Ascending aorta (tissue), 2 donors: ENCODE measurements around the gene FOXP1. TPM values are rescaled to one million over a fixed set of nuclear protein-coding genes. Genes with fewer than 3 reads are reported as not detected.

Source experiments
- DNase-seq, 2 donors: peaks; one replicate each; pipeline ENCODE4 v3.0.0-alpha.2; 2019; ENCODE audit warnings: low spot score in 2 of 2
- H3K27ac ChIP-seq, 2 donors: fragments of 200-600 bp; sonication (generic); one replicate each; pipeline ENCODE4 v1.5.1; 2016 to 2017; ENCODE audit warnings: mild to moderate bottlenecking in 1 of 2
- H3K27me3 ChIP-seq: fragments of 200-600 bp; sonication (generic); one replicate; pipeline ENCODE4 v1.5.1; 2017
- H3K36me3 ChIP-seq, 2 donors: fragments of 200-600 bp; sonication (generic); one replicate each; pipeline ENCODE4 v1.5.1; 2016
- H3K4me1 ChIP-seq, 2 donors: fragments of 200-600 bp; sonication (generic); one replicate each; pipeline ENCODE4 v1.5.1; 2016 to 2017; ENCODE audit warnings: mild to moderate bottlenecking in 1 of 2
- H3K4me3 ChIP-seq, 2 donors: fragments of 200-600 bp; sonication (generic); one replicate each; pipeline ENCODE4 v1.5.1; 2016 to 2017; ENCODE audit warnings: mild to moderate bottlenecking in 1 of 2
- H3K9me3 ChIP-seq, 2 donors: fragments of 200-600 bp; sonication (generic); one replicate each; pipeline ENCODE4 v1.5.1; 2016
- intact Hi-C: fragments of 100-400 bp; cut with DNase I; formaldehyde crosslinking; loops from one replicate; pipeline ENCODE4 v1.15.1; 2023
- total RNA-seq: library from RNA; depleted of rRNA; stranded (reverse); fragments of >200 nt; gene quantifications from one replicate; pipeline ENCODE4 v1.1.0, GENCODE V29; 2016
- TF ChIP-seq, protein P1 (sequence below), 3 experiments: fragments of 200-600 bp in 2 of 3; fragments of 450-650 bp in 1 of 3; sonication (generic) in 2 of 3; IDR thresholded peaks; one replicate each; pipeline ENCODE4 v1.5.1; 2016 to 2019; ENCODE audit warnings: antibody characterized with exemption in 3 of 3, mild to moderate bottlenecking in 1 of 3, moderate library complexity in 1 of 3

FOXP1 gene
- total RNA-seq, 1 donor from 2014 or later, result 171 TPM

DNA sequence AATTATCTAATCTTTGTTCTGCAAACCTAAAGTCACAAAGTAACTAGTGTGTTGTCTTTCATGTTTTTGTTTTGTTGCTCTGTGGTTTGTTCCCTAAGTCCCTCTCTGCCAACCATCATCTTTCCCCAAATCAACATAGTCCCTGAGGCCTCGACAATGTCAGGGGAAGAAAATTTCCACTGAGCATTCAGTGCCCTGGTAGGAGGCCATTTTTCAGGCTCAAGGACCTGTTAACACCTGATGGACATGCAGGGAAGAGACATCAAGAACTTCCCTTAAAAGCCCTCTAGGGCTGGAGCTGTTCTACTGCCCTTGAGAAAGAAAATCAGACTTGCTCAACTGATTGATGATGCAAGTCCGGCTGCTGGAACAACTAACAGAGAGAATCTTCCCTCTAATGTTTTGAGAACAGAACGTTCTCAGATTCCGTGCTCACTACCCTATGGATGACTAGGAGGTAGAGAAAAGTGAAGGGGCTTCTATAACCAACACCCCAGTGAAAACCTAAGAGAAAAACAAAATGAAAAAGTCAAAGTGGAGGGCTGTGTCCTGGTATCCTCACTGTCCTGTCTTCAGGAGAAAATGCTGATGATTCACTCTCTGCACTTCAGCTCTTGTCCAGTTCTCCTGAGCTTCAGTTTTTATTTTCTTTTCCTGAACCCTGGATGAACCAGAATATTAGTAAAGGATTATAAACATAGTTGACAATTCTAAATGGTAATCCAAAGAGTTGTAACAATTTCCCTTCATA lies 373.1 kb downstream of the FOXP1 start:
- Histone ChIP-seq H3K27ac (peak overlapping the region; percentile 70 to 84), H3K36me3 (no peaks in the 10 kb centered on the region), H3K4me1 (peaks cover 12 to 45% of the 10 kb centered on the region in 2 donors), H3K27me3 (no peaks in the 10 kb centered on the region), H3K4me3 (peak overlapping the region in 1 of 2 donors; percentile 3), H3K9me3 (no peaks in the 10 kb centered on the region)
- TF ChIP-seq, protein P1, sequence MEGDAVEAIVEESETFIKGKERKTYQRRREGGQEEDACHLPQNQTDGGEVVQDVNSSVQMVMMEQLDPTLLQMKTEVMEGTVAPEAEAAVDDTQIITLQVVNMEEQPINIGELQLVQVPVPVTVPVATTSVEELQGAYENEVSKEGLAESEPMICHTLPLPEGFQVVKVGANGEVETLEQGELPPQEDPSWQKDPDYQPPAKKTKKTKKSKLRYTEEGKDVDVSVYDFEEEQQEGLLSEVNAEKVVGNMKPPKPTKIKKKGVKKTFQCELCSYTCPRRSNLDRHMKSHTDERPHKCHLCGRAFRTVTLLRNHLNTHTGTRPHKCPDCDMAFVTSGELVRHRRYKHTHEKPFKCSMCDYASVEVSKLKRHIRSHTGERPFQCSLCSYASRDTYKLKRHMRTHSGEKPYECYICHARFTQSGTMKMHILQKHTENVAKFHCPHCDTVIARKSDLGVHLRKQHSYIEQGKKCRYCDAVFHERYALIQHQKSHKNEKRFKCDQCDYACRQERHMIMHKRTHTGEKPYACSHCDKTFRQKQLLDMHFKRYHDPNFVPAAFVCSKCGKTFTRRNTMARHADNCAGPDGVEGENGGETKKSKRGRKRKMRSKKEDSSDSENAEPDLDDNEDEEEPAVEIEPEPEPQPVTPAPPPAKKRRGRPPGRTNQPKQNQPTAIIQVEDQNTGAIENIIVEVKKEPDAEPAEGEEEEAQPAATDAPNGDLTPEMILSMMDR (IDR thresholded peaks at IDR 0.05), result peak in 2 of 3 experiments; percentile 13 to 16
- intact Hi-C loops, result no loop called here
- peak in 1 of 2 donors; percentile 82 for DNase-seq

DNA sequence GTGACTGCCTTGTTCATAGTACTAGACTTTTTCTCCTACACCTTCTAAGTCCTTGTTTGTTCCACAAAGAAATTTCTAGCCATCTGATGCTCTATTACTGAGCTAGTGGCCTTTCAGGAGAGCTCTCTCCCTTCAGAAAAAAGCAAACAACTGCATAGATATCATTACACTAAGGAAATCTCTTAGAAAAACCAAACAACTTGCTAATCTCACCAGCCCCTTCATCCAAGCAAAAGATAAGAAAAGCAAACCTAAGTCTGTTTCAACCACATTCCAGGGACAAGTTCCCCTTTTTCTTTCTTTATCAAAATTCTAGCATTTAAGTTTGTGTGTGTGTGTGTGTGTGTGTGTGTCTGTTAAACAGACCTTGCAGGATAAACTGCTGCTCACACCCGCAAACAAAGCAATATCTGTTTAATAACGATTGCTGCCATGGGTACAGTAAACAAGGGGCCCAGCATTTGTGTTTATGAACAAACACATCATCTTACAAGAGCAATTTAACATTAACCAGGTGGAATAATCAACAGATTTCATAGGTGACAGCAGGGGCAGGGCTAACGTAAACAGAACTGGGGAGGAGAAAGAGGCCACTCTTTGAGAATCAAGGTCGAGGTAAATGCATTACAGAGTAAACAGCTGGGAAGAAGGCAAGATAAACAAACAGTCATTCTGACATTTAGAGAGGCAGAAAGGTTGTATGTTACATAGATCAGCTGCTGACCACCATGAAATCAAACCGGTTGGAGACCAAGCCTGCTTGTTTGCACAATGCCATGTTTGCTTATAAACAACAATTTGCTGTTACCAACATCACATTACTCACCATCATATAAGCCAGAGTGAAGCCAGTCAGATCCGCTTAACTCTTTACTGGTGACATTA lies 375.1 kb downstream of the FOXP1 start:
- Histone ChIP-seq H3K36me3 (no peaks in the 10 kb centered on the region), H3K27ac (no peak overlapping the region), H3K4me1 (peaks cover 12 to 51% of the 10 kb centered on the region in 2 donors), H3K27me3 (no peaks in the 10 kb centered on the region), H3K9me3 (no peaks in the 10 kb centered on the region), H3K4me3 (no peak overlapping the region)
- intact Hi-C loops, result loop anchor here (5.0 kb wide), 1 partner anchor 36 kb away; no protein-coding TSS in a partner anchor
- TF ChIP-seq, protein P1 (IDR thresholded peaks at IDR 0.05), result no peak
- DNase-seq, result no peak

DNA sequence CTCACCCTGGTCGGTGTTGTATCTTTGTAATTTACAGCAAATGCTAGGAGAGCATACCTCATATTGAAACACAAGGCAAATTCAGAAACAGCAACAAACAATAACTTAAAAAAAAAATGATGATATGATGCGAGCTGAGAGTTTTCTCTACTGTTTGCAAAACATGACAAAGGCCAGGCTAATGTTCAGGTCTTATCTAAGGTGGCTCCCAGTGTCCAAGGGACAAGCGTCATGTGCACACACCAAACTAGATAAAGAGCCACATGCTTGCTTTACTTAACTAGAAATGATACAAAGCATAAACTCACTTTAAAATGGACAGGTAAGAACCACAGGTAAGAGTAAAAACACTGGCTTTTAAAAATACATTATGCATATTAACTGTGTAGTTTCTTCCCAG lies 375.9 kb downstream of the FOXP1 start:
- Histone ChIP-seq H3K4me1 (peaks cover 17 to 59% of the 10 kb centered on the region in 2 donors), H3K9me3 (no peaks in the 10 kb centered on the region), H3K36me3 (no peaks in the 10 kb centered on the region), H3K27me3 (no peaks in the 10 kb centered on the region), H3K27ac (no peak overlapping the region), H3K4me3 (no peak overlapping the region)
- intact Hi-C loops, result loop anchor here (5.0 kb wide), 1 partner anchor 35 kb away; no protein-coding TSS in a partner anchor
- no peak for DNase-seq
- TF ChIP-seq, protein P1 (IDR thresholded peaks at IDR 0.05), result no peak

DNA sequence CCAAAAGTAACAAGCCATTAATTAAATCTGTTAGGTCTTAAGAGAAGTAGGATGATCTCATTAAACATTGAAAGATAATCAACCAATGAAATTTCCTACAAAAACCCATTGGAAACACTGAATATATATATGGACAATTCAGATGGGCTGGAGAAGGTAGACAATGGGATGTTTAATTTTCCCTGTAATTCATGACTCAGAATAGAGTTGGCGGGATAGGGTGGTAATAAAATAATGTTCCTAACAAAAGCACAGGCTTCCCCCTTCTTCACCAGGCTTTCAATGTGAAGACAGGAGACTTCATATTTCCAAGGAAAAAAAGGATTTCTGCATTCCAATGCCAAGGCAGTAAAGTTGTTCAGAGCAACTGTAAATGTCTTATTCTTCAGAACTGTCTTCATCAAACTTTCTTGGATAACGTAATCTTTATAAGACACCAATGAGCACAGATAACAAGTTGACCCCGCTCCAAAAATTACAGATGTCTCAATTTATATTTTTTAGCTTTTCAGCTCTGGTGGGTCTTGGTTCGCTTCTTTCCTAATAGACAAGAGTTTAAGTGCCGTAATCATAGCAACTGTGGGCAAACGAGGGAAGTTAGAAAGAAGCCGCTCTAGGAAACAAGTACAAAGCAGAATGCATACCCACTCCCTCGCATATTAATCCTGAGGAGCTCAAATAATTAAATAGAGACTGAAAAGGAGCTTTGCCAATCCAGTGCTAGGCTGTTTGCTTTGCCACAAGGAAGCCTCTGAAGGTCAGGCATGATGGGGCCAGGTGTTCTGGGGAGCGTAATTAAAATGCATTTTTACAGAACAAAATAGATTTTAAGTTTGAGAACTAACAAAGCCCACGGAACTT lies 377.0 kb downstream of the FOXP1 start:
- TF ChIP-seq, protein P1 (IDR thresholded peaks at IDR 0.05), result no peak
- DNase-seq, result no peak
- no peaks in the 10 kb centered on the region for H3K27me3 ChIP-seq
- peaks cover 17 to 69% of the 10 kb centered on the region in 2 donors for H3K4me1 ChIP-seq
- intact Hi-C loops, result loop anchor here (5.0 kb wide), 1 partner anchor 34 kb away; no protein-coding TSS in a partner anchor
- H3K9me3 ChIP-seq, result no peaks in the 10 kb centered on the region
- peak overlapping the region in 1 of 2 donors; percentile 2 for H3K27ac ChIP-seq
- no peaks in the 10 kb centered on the region for H3K36me3 ChIP-seq
- no peak overlapping the region for H3K4me3 ChIP-seq
